Fibroblast of skin of left biceps (primary cell): ENCODE data around the gene OXGR1.
"Not testable (repeated sequence)": the region's sequence is repeated elsewhere in the genome, so short reads cannot be mapped to it uniquely, and the experiment has no call there.

Experiments
- DNase-seq, 2 experiments: peaks; one replicate each; pipeline ENCODE4 v3.0.0-alpha.2; 2013; ENCODE audit warnings: low read depth in 2 of 2

Gene OXGR1

GRCh38 chr13:97005625-97006262 is 11.5 kb upstream of the OXGR1 start:
- no peak for DNase-seq

- DNase-seq = no peak
Observed at GRCh38 chr13:97004886-97005285, 10.6 kb upstream of the OXGR1 start.

DNA sequence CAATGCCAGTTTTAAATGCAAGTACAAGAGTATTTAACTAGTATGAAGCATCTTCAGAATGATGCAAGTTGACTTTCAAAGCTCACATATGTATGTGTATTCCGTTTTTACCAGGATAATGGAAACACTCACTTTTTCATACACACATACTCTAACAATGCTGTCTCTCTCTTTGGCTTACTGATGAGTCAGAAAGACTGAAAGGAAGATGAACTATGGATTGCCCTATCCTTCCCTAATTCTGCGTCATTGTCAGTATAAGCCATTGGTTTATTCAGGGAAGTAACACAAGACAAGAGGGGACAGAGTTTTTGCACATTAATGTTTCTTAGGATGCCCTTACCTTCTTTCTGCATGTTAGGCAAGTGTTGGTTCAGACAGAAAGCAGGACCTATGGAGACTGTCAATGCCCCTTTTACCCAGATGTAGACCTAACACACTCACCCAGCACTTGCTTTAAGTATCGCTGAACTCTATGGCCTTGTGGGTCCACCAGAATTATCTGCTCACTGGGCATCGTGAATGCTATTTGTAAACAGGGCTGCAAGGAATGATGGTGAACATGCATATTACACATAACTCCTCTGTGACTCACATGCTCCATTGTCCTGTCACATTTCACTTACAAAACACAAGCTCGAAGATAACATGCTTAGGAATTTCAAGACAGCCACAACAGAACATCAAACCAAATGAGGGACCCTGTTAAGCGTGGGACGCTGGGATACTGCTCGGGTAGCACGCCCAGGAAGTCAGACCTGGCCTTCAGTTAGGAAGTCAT is 10.0 kb upstream of the OXGR1 start:
- DNase-seq = peak in 1 of 2 experiments; percentile 54

- no peak for DNase-seq
Observed at GRCh38 chr13:97003071-97003470, 8.8 kb upstream of the OXGR1 start.

GRCh38 chr13:97002581-97002980 is 8.3 kb upstream of the OXGR1 start:
- DNase-seq = no peak

DNA sequence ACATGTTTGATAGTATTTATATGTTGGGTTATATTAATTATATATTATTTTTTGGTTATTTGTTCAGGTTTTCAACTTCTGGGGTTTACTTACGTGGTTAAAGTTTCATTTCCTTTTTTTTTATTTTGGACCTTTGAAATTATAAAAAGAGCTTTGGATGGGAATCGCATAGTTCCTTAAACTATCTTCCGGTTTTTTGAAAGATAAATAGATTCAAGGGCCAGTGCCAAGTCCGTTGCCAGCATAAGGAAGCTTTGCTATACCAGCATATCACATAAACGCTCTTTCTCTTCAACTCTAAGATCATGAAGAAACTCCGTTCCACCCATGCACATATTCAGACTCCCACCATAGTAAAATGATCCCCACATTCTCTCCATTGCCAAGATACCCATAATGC is 7.4 kb upstream of the OXGR1 start:
- no peak for DNase-seq

- peak in 1 of 2 experiments; percentile 24 for DNase-seq
Observed at GRCh38 chr13:97000295-97000925, 6.1 kb upstream of the OXGR1 start.

DNA sequence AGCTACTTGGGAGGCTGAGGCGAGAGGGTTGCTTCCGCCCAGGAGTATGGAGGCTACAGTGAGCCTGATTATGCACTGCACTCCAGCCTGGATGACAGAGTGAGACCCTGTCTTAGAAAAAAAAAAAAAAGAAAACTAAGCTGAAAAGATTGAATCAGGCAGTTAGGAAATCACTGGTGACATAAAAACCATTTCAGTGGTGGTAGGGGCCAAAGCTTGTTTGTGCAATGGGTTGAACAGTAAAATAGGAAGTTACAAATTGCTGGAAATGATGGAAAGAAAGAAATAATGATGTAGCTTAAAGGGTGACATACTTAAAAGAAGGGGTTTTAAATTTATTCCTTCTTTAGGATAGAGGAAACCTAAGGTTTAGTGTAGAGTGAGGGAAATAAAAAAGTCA is 4.8 kb upstream of the OXGR1 start:
- no peak for DNase-seq

- no peak for DNase-seq
Observed at GRCh38 chr13:96998051-96998450, 3.8 kb upstream of the OXGR1 start.

GRCh38 chr13:96996886-96997285 is 2.6 kb upstream of the OXGR1 start:
- no peak for DNase-seq

DNA sequence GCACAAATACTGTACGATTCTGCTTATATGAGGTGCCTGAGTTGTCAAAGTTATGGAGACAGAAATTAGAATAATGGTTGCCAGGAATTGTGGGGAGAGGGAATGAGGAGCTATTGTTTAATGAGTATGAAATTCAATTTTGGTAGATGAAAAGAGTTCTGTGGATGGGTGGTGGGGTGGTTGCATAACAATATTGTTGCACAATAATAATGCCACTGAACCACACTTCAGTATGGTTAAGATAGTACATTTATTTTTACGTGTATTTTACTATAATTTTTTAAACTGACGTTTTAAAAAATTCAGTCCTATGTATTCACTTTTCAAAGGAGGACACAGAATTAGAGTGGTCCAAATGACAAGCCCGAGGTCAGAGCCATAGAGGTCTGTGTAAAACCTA is 1.8 kb upstream of the OXGR1 start:
- DNase-seq = no peak

DNA sequence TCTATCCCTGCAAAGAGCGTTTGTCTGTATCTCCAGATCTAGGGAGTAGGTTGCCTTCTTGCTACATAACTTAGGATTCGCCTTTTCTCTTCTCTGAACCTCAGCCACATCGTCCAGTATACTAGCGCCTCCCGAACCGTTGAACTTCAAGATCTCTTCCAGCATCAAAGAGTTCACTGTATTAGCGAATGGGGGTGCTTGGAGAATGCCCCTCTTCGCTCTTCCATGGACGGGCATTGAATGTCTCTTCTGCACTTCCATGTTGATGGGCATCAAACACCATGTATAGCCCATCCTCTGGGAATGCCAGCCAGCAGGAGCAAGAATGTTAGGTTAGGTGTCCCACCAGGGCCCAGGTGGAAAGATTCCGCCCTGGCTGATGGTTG is 575 bp upstream of the OXGR1 start:
- DNase-seq = no peak

- no peak for DNase-seq
Observed at GRCh38 chr13:96993634-96994016, 651 bp downstream of the OXGR1 start.

DNA sequence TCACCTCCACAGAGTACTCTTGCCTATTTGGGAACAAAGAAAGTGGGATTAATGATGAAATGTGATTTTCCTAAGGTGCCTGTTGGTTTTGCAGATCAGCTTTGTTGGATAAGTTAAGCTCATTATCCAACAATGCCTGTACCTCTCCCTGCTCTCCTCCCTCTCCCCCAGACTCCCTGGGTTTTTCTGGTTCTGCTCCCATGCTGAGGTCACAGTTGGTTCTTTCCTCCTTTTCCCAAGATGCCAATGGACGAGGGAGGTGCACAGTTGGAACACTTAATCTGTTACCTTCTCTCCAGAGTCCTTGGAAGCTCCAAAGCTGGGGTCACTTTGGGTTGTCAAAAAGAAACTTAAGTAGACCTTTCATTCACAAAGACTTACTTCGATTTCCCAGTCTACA is 1.6 kb downstream of the OXGR1 start:
- DNase-seq = no peak

DNA sequence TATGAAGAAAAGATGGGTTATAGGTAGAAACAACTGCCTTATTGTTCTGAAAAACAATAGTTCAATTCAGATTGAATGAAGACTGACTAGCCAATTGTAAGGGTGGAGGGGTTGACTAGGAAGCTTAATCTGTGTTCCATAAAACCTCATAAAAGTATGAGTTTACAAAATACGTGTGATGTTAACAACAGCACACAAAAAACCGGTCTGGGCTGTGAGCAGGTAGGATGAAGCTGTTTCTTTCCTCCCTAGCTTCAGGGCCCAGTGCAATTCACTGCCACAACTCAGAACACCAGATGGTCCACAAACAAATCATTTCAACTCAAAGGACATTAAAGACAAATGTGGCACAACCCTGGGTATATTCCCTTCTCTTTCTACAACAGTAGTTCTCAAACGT is 3.2 kb downstream of the OXGR1 start:
- DNase-seq = no peak

DNA sequence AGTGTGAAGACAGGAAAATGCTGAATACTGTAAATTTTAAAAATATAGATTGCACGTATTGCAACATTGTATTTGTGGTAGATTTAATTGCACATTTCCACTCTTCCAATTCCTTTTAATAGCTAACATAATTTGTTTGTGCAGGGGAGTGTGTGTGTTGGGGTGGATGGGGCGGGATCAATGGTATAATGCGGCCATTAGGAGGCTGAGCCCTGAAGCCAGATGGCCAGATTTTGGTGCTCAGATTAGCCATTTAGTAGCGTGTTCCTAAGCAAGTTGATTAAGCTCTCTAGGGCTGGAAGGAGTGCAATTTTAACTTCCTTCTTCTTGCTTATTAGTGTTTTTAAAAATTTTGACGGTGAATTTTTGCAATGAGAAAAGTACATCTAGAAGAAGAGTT is 5.8 kb downstream of the OXGR1 start:
- no peak for DNase-seq

GRCh38 chr13:96984051-96984508 is 10.2 kb downstream of the OXGR1 start:
- no peak for DNase-seq

GRCh38 chr13:96982672-96983071 is 11.6 kb downstream of the OXGR1 start:
- no peak for DNase-seq

- DNase-seq = not testable (repeated sequence)
Observed at GRCh38 chr13:96979861-96980260, 14.4 kb downstream of the OXGR1 start.

DNA sequence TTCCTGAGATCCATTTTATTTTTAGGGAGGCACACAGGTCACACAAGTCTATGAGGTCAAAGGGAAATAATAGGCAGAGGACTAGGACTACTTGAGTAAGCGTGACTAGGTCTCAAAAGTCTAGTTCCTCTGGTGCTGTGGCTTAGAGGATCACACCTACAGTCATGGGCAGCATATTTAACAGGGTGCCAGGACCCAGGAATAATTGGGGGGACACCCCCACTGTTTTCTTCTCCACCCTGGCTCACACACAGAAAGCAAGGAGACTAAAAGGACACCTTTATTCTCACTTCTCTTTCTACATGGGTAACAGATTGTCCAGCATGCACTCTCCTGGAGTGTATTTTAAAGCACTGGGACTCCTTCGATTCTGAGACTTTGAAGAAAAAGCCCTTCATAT is 26.2 kb downstream of the OXGR1 start:
- no peak for DNase-seq

GRCh38 chr13:96967248-96967745 is 27.0 kb downstream of the OXGR1 start:
- DNase-seq = no peak

- DNase-seq = no peak
Observed at GRCh38 chr13:96966415-96967102, 27.7 kb downstream of the OXGR1 start.
